ENCODE data around the gene PHF3.
"Not testable (repeated sequence)": the region's sequence is repeated elsewhere in the genome, so short reads cannot be mapped to it uniquely, and the experiment has no call there.

PHF3 gene

DNA sequence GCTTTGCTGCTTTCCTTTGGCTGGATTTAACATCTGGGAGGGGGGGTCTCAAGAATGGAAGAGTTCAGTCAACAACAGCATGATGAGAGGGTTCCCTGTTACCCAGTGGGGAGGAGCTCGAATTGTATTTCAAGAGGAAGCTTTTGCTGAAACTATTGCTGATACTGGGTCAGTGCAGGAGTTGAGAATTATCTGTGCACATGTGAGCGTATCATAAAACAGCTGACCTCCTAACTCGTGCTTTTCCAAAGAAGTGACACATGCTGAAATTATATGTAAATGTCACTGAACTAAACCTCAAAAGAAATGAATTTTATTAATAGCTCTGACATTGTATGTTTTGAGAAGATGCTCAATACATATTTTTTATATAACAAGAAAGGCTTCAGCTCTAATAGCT, 96.3 kb downstream of the PHF3 start:
- Histone ChIP-seq H3K4me1 (ENCODE audit: control insufficient read depth, low read length) (no peaks in the 10 kb centered on the region), H3K4me2 (ENCODE audit: low read length) (no peak overlapping the region), H3K9me3 (ENCODE audit: control insufficient read depth, insufficient read depth, low read length) (peaks cover 3% of the 10 kb centered on the region; the same call in 1 of the 2 replicates), H3K27me3 (ENCODE audit: control insufficient read depth, low read length) (no peaks in the 10 kb centered on the region), H3K36me3 (ENCODE audit: control insufficient read depth, low read length) (no peaks in the 10 kb centered on the region), H3K27ac (ENCODE audit: low read depth, low read length) (no peak overlapping the region), H4K20me1 (ENCODE audit: control insufficient read depth, insufficient read depth, low read depth, low read length) (no peaks in the 10 kb centered on the region), H3K9me2 (replicated peaks; ENCODE audit: control insufficient read depth, low read length) (no peaks in the 10 kb centered on the region), H3F3A (ENCODE audit: control insufficient read depth, insufficient read depth) (0 out of 2 replicates have a peak, but pooled peaks cover 3% of the 10 kb centered on the region), H3K4me3 (ENCODE audit: low read length) (no peak overlapping the region), H3K79me2 (ENCODE audit: control insufficient read depth, low read length) (no peaks in the 10 kb centered on the region)
- TF ChIP-seq EZH2phosphoT487 (IDR thresholded peaks at IDR 0.05; ENCODE audit: borderline replicate concordance, low read length): no peak
- TF ChIP-seq, protein P1, sequence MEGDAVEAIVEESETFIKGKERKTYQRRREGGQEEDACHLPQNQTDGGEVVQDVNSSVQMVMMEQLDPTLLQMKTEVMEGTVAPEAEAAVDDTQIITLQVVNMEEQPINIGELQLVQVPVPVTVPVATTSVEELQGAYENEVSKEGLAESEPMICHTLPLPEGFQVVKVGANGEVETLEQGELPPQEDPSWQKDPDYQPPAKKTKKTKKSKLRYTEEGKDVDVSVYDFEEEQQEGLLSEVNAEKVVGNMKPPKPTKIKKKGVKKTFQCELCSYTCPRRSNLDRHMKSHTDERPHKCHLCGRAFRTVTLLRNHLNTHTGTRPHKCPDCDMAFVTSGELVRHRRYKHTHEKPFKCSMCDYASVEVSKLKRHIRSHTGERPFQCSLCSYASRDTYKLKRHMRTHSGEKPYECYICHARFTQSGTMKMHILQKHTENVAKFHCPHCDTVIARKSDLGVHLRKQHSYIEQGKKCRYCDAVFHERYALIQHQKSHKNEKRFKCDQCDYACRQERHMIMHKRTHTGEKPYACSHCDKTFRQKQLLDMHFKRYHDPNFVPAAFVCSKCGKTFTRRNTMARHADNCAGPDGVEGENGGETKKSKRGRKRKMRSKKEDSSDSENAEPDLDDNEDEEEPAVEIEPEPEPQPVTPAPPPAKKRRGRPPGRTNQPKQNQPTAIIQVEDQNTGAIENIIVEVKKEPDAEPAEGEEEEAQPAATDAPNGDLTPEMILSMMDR (IDR thresholded peaks at IDR 0.05; ENCODE audit: low read depth, low read length, poor library complexity, severe bottlenecking): no peak

DNA sequence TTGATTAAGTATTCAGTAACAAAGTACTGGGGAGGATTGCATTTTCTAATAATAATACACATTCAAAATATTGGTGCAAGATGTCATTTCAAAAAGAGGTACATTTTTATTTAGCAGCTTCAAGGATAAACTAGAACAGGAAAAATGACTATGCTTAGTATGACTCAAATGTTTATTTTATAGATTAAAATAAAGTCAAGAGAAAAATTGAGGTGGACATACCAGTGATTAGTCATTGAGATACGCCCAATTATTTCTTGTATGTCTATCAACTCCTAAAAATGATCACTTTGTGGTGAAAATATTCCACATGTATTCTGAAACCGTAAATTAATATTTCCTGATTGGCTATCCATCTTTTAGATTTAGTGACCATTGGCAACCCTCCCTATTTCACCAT, 96.7 kb downstream of the PHF3 start:
- TF ChIP-seq EZH2phosphoT487 (IDR thresholded peaks at IDR 0.05; ENCODE audit: borderline replicate concordance, low read length): no peak
- TF ChIP-seq, protein P1 (IDR thresholded peaks at IDR 0.05; ENCODE audit: low read depth, low read length, poor library complexity, severe bottlenecking): no peak
- Histone ChIP-seq H4K20me1 (ENCODE audit: control insufficient read depth, insufficient read depth, low read depth, low read length) (no peaks in the 10 kb centered on the region), H3K79me2 (ENCODE audit: control insufficient read depth, low read length) (no peaks in the 10 kb centered on the region), H3K27me3 (ENCODE audit: control insufficient read depth, low read length) (no peaks in the 10 kb centered on the region), H3K27ac (ENCODE audit: low read depth, low read length) (no peak overlapping the region), H3K4me3 (ENCODE audit: low read length) (no peak overlapping the region), H3K9me2 (replicated peaks; ENCODE audit: control insufficient read depth, low read length) (no peaks in the 10 kb centered on the region), H3K36me3 (ENCODE audit: control insufficient read depth, low read length) (no peaks in the 10 kb centered on the region), H3K4me2 (ENCODE audit: low read length) (no peak overlapping the region), H3K9me3 (ENCODE audit: control insufficient read depth, insufficient read depth, low read length) (peaks cover 3% of the 10 kb centered on the region; the same call in 1 of the 2 replicates), H3K4me1 (ENCODE audit: control insufficient read depth, low read length) (no peaks in the 10 kb centered on the region), H3F3A (ENCODE audit: control insufficient read depth, insufficient read depth) (0 out of 2 replicates have a peak, but pooled peaks cover 3% of the 10 kb centered on the region)

DNA sequence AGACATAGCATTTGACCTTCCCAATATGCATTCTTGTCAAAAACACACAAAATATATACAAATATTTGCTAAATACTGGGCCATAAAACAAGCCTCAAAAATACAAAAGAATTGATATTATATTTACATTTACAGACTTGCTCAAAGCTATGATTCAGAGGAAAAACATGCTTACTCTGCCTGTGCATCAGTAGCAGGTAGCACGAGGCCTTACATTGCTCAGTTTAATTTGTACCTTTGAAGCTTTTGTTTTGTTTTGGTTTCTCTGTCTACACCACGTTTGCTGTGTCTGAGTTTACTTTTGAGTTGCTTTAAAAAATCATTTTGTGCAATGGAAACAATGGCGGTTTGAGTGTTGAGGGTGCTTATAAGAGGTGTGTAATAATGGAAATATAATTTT, 99.3 kb downstream of the PHF3 start:
- no peaks in the 10 kb centered on the region for H3K27me3 ChIP-seq (ENCODE audit: control insufficient read depth, low read length)
- no peaks in the 10 kb centered on the region for H3K9me2 ChIP-seq (replicated peaks; ENCODE audit: control insufficient read depth, low read length)
- no peaks in the 10 kb centered on the region for H3K4me1 ChIP-seq (ENCODE audit: control insufficient read depth, low read length)
- H3K9me3 ChIP-seq (ENCODE audit: control insufficient read depth, insufficient read depth, low read length): peaks cover 3% of the 10 kb centered on the region; the same call in 1 of the 2 replicates
- no peaks in the 10 kb centered on the region for H3K36me3 ChIP-seq (ENCODE audit: control insufficient read depth, low read length)
- 0 out of 2 replicates have a peak, but pooled peaks cover 3% of the 10 kb centered on the region for H3F3A ChIP-seq (ENCODE audit: control insufficient read depth, insufficient read depth)
- H3K79me2 ChIP-seq (ENCODE audit: control insufficient read depth, low read length): no peaks in the 10 kb centered on the region
- no peak for TF ChIP-seq EZH2phosphoT487 (IDR thresholded peaks at IDR 0.05; ENCODE audit: borderline replicate concordance, low read length)
- TF ChIP-seq, protein P1 (IDR thresholded peaks at IDR 0.05; ENCODE audit: low read depth, low read length, poor library complexity, severe bottlenecking): no peak
- H4K20me1 ChIP-seq (ENCODE audit: control insufficient read depth, insufficient read depth, low read depth, low read length): no peaks in the 10 kb centered on the region
- no peak overlapping the region for H3K4me2 ChIP-seq (ENCODE audit: low read length)
- no peak overlapping the region for H3K4me3 ChIP-seq (ENCODE audit: low read length)
- no peak overlapping the region for H3K27ac ChIP-seq (ENCODE audit: low read depth, low read length)

- not testable (repeated sequence) for H3K4me3 ChIP-seq (ENCODE audit: low read length); H3K36me3 ChIP-seq (ENCODE audit: control insufficient read depth, low read length); H3K4me2 ChIP-seq (ENCODE audit: low read length); H4K20me1 ChIP-seq (ENCODE audit: control insufficient read depth, insufficient read depth, low read depth, low read length); H3K4me1 ChIP-seq (ENCODE audit: control insufficient read depth, low read length); H3K79me2 ChIP-seq (ENCODE audit: control insufficient read depth, low read length); H3K9me2 ChIP-seq (replicated peaks; ENCODE audit: control insufficient read depth, low read length); H3K27ac ChIP-seq (ENCODE audit: low read depth, low read length); H3K27me3 ChIP-seq (ENCODE audit: control insufficient read depth, low read length); H3F3A ChIP-seq (ENCODE audit: control insufficient read depth, insufficient read depth)
- peaks cover 12% of the 10 kb centered on the region; the same call in 1 of the 2 replicates for H3K9me3 ChIP-seq (ENCODE audit: control insufficient read depth, insufficient read depth, low read length)
These were observed 102.6 kb downstream of the PHF3 start for GRCh38 chr6:63738190-63738589.

Measured in DOHH2 (cell line).